ENCODE measurements around the gene AGK. TPM values are rescaled to one million over a fixed set of nuclear protein-coding genes. Genes with fewer than 3 reads are reported as not detected.
A peak's percentile ranks its signal among the peaks of the same experiment; 100 is the strongest.
"Not testable (repeated sequence)": the region's sequence is repeated elsewhere in the genome, so short reads cannot be mapped to it uniquely, and the experiment has no call there.

The AGK gene
- total RNA-seq, 1 experiment from 2014 or later, result 41.9 TPM

DNA sequence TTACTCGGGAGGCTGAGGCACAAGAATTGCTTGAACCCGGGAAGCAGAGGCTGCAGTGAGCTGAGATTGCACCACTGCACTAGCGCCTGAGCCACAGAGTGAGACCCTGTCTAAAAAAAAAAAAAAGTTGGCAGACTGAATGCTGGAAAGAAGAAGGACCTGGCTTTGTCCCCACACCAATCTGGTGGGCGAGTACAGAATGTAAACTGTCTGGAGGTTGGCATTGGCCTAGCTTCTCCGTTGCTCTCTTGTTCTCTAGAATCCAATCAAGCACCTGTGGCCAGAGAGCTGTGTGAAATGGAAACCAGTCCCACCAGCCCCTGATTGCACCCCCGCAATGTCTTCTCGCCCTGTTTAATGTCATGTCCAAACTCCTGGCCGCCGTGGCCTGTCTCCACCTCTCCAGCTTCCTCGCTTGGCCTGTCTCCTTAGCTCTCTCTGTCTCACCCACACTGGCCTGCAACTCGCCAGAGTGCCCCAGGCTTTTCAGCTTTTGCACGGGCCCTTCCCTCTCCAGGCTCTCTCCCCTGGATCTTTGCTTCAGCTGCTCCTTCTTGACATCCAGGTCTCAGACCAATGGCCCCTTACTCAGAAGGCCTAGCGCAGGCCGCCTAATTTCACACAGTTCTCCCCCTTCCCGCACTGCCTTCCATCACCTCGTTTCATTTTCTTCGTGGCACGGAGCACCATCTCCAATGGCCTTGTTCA, 670 bp upstream of the AGK start:
- DNase-seq (ENCODE audit: low spot score), result no peak

GRCh38 chr7:141551782-141552181, 572 bp downstream of the AGK start:
- BruUV-seq (replicated peaks), result TSS peak; percentile 56
- POLR2A ChIA-PET (ENCODE audit: low non-redundant PET), result no interaction called here

More for the DNA sequence above, 670 bp upstream of the AGK start:
- peaks cover 10% of the 10 kb centered on the region for H3K4me1 ChIP-seq (ENCODE audit: insufficient read depth, low read length, poor library complexity, severe bottlenecking)
- ChIA-PET POLR2A (ENCODE audit: low non-redundant PET) (no interaction called here), CTCF (no interaction called here)
- intact Hi-C loops (cut with micrococcal nuclease; ENCODE audit: unreplicated experiment), result no loop called here
- no peaks in the 10 kb centered on the region for H3K36me3 ChIP-seq (ENCODE audit: insufficient read depth, low read length, poor library complexity, severe bottlenecking)
- BruUV-seq (replicated peaks), result no TSS peak
- TF ChIP-seq, protein P1, sequence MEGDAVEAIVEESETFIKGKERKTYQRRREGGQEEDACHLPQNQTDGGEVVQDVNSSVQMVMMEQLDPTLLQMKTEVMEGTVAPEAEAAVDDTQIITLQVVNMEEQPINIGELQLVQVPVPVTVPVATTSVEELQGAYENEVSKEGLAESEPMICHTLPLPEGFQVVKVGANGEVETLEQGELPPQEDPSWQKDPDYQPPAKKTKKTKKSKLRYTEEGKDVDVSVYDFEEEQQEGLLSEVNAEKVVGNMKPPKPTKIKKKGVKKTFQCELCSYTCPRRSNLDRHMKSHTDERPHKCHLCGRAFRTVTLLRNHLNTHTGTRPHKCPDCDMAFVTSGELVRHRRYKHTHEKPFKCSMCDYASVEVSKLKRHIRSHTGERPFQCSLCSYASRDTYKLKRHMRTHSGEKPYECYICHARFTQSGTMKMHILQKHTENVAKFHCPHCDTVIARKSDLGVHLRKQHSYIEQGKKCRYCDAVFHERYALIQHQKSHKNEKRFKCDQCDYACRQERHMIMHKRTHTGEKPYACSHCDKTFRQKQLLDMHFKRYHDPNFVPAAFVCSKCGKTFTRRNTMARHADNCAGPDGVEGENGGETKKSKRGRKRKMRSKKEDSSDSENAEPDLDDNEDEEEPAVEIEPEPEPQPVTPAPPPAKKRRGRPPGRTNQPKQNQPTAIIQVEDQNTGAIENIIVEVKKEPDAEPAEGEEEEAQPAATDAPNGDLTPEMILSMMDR (conservative IDR thresholded peaks at IDR 0.05; ENCODE audit: low read depth, low read length), result no peak
- TF ChIP-seq EZH2 (IDR thresholded peaks at IDR 0.05; ENCODE audit: borderline replicate concordance, low read depth, low read length, poor library complexity, severe bottlenecking), result no peak
- H3K4me3 ChIP-seq (ENCODE audit: low read depth, low read length, poor library complexity, severe bottlenecking), result peak overlapping the region; percentile 80
- no peaks in the 10 kb centered on the region for H3K9me3 ChIP-seq (ENCODE audit: low read depth, low read length, poor library complexity, severe bottlenecking)
- H3K27me3 ChIP-seq (replicated peaks; ENCODE audit: insufficient read depth, low read depth, low read length, poor library complexity), result no peaks in the 10 kb centered on the region
- no peak overlapping the region for H3K27ac ChIP-seq (ENCODE audit: low read depth, low read length, poor library complexity, severe bottlenecking)

DNA sequence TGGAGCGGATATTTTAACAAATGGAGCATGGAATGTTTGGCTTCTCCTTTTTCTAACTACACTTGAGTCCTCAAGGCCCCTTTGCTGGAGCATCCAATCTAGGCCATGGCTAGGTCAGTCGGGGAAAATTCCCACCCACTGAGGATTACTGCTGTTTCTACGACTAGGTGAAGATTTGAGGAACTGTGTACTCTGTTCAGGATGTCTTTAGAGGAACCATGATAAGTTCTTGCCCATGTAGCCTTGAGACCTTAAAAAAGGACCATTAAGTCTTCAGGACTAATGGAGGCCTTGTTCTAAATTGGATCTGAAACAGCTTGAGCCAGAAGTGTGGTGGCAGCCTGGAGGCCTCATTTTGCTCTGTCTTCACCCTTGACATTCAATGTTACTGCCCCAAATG, 6.2 kb downstream of the AGK start:
- peaks cover 11% of the 10 kb centered on the region for H3K9me3 ChIP-seq (ENCODE audit: low read depth, low read length, poor library complexity, severe bottlenecking)
- H3K27ac ChIP-seq (ENCODE audit: low read depth, low read length, poor library complexity, severe bottlenecking), result no peak overlapping the region
- peaks cover under 1% of the 10 kb centered on the region for H3K4me1 ChIP-seq (ENCODE audit: insufficient read depth, low read length, poor library complexity, severe bottlenecking)
- no peak overlapping the region for H3K4me3 ChIP-seq (ENCODE audit: low read depth, low read length, poor library complexity, severe bottlenecking)
- no peak for DNase-seq (ENCODE audit: low spot score)
- H3K36me3 ChIP-seq (ENCODE audit: insufficient read depth, low read length, poor library complexity, severe bottlenecking), result peaks cover 17% of the 10 kb centered on the region
- TF ChIP-seq, protein P1 (conservative IDR thresholded peaks at IDR 0.05; ENCODE audit: low read depth, low read length), result no peak
- TF ChIP-seq EZH2 (IDR thresholded peaks at IDR 0.05; ENCODE audit: borderline replicate concordance, low read depth, low read length, poor library complexity, severe bottlenecking), result no peak
- BruUV-seq (replicated peaks), result no TSS peak
- ChIA-PET POLR2A (ENCODE audit: low non-redundant PET) (no interaction called here), CTCF (no interaction called here)
- no peaks in the 10 kb centered on the region for H3K27me3 ChIP-seq (replicated peaks; ENCODE audit: insufficient read depth, low read depth, low read length, poor library complexity)
- intact Hi-C loops (cut with micrococcal nuclease; ENCODE audit: unreplicated experiment), result no loop called here

More at GRCh38 chr7:141551782-141552181, 572 bp downstream of the AGK start:
- Histone ChIP-seq H3K4me1 (ENCODE audit: insufficient read depth, low read length, poor library complexity, severe bottlenecking) (peaks cover 10% of the 10 kb centered on the region), H3K27ac (ENCODE audit: low read depth, low read length, poor library complexity, severe bottlenecking) (peak overlapping the region; percentile 56), H3K36me3 (ENCODE audit: insufficient read depth, low read length, poor library complexity, severe bottlenecking) (no peaks in the 10 kb centered on the region), H3K9me3 (ENCODE audit: low read depth, low read length, poor library complexity, severe bottlenecking) (no peaks in the 10 kb centered on the region), H3K27me3 (replicated peaks; ENCODE audit: insufficient read depth, low read depth, low read length, poor library complexity) (no peaks in the 10 kb centered on the region), H3K4me3 (ENCODE audit: low read depth, low read length, poor library complexity, severe bottlenecking) (peak overlapping the region; percentile 80)
- CTCF ChIA-PET, result interaction anchor here (0.6 kb wide), 1 partner anchor 18 kb away, joined by 3 read pairs; no protein-coding TSS in a partner anchor
- intact Hi-C loops (cut with micrococcal nuclease; ENCODE audit: unreplicated experiment), result no loop called here
- no peak for DNase-seq (ENCODE audit: low spot score)
- TF ChIP-seq, protein P1 (conservative IDR thresholded peaks at IDR 0.05; ENCODE audit: low read depth, low read length), result no peak
- TF ChIP-seq EZH2 (IDR thresholded peaks at IDR 0.05; ENCODE audit: borderline replicate concordance, low read depth, low read length, poor library complexity, severe bottlenecking), result no peak

DNA sequence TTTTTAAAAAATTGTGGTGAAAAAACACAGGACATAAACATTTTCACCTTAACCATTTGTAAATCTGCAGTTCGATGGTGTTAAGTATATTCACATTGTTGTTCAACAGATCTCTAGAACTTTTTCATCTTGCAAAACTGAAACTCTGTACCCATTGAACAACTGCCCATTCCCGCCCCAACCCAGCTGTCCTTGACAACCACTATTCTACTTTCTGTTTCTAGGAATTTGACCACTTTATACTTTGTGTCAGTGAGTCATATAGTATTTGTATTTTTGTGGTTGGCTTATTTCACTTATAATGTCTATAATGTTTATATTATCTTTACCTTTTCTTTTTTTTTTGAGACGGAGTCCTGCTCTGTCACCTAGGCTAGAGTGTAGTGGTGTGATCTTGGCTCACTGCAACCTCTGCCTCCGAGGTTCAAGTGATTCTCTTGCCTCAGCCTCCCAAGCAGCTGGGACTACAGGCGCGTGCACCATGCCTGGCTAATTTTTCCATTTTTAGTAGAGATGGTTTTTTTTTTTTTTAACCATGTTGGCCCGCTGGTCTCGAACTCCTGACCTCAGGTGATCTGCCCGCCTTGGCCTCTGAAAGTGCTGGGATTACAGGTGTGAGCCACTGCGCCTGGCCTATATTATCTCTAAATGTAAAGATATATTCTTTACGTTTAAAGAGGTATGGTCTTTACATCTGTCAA, 6.8 kb downstream of the AGK start:
- intact Hi-C loops (cut with micrococcal nuclease; ENCODE audit: unreplicated experiment); H3K4me1 ChIP-seq (ENCODE audit: insufficient read depth, low read length, poor library complexity, severe bottlenecking); DNase-seq (ENCODE audit: low spot score); BruUV-seq (replicated peaks); CTCF ChIA-PET; H3K27me3 ChIP-seq (replicated peaks; ENCODE audit: insufficient read depth, low read depth, low read length, poor library complexity); POLR2A ChIA-PET (ENCODE audit: low non-redundant PET); H3K4me3 ChIP-seq (ENCODE audit: low read depth, low read length, poor library complexity, severe bottlenecking); H3K27ac ChIP-seq (ENCODE audit: low read depth, low read length, poor library complexity, severe bottlenecking): not testable (repeated sequence)
- Histone ChIP-seq H3K9me3 (ENCODE audit: low read depth, low read length, poor library complexity, severe bottlenecking) (peaks cover 11% of the 10 kb centered on the region), H3K36me3 (ENCODE audit: insufficient read depth, low read length, poor library complexity, severe bottlenecking) (peaks cover 17% of the 10 kb centered on the region)

All from A673 (cell line).